CD14-positive monocyte (primary cell): ENCODE data around the gene KCNAB1. TPM values are rescaled to one million over a fixed set of nuclear protein-coding genes. Genes with fewer than 3 reads are reported as not detected.

Source experiments
- DNase-seq, 3 donors: peaks; one replicate each; pipeline ENCODE4 v3.0.0-alpha.2; 2011 to 2022
- H2AFZ ChIP-seq: 2 replicates; pipeline ENCODE4 v1.6.0; 2012; ENCODE audit warnings: mild to moderate bottlenecking, low read depth, low read length, inconsistent platforms; ENCODE audit not compliant: insufficient read depth, poor library complexity, severe bottlenecking
- H3K27ac ChIP-seq, 2 donors: 1 replicate in 1 of 2; 2 replicates in 1 of 2; pipeline ENCODE4 v1.5.1; 2012 to 2013; ENCODE audit warnings: low read length in 2 of 2, control low read depth in 1 of 2, inconsistent platforms in 1 of 2, low read depth in 1 of 2, mild to moderate bottlenecking in 1 of 2
- H3K27me3 ChIP-seq, 2 donors: one replicate each; pipeline versions ENCODE4 v1.6.0 to v1.6.1; 2011 to 2013; ENCODE audit warnings: low read length in 2 of 2; ENCODE audit not compliant: control insufficient read depth in 2 of 2, insufficient read depth in 2 of 2
- H3K36me3 ChIP-seq, 2 donors: replicated peaks in 1 of 2; 1 replicate in 1 of 2; 2 replicates in 1 of 2; pipeline versions ENCODE4 v1.5.1 to v1.6.1; 2012 to 2013; ENCODE audit warnings: low read length in 2 of 2, control low read depth in 1 of 2, inconsistent platforms in 1 of 2, mild to moderate bottlenecking in 1 of 2; ENCODE audit not compliant: insufficient read depth in 2 of 2, control insufficient read depth in 1 of 2
- H3K4me1 ChIP-seq, 2 donors: 1 replicate in 1 of 2; 2 replicates in 1 of 2; pipeline versions ENCODE4 v1.5.1 to v1.6.1; 2012 to 2013; ENCODE audit warnings: low read length in 2 of 2, control low read depth in 1 of 2, inconsistent platforms in 1 of 2, mild to moderate bottlenecking in 1 of 2, moderate library complexity in 1 of 2; ENCODE audit not compliant: insufficient read depth in 2 of 2, control insufficient read depth in 1 of 2
- H3K4me2 ChIP-seq: replicated peaks from 2 replicates; pipeline ENCODE3; 2012; ENCODE audit warnings: low read length, moderate library complexity, mild to moderate bottlenecking; ENCODE audit not compliant: poor library complexity, severe bottlenecking; ENCODE audit errors: extremely low read depth
- H3K4me3 ChIP-seq, 3 experiments: fragments of 200-600 bp in 1 of 3; sonication (generic) in 1 of 3; replicated peaks in 1 of 3; 1 replicate in 2 of 3; 2 replicates in 1 of 3; pipeline ENCODE4 v1.5.1; 2011 to 2013; ENCODE audit warnings: low read length in 3 of 3, mild to moderate bottlenecking in 3 of 3, control low read depth in 2 of 3, low read depth in 2 of 3, inconsistent platforms in 1 of 3, moderate library complexity in 1 of 3
- H3K79me2 ChIP-seq: 2 replicates; pipeline ENCODE4 v1.6.0; 2012; ENCODE audit warnings: mild to moderate bottlenecking, control low read depth, inconsistent platforms, low read length, moderate library complexity; ENCODE audit not compliant: insufficient read depth
- H3K9ac ChIP-seq: 2 replicates; pipeline ENCODE4 v1.6.0; 2017; ENCODE audit warnings: low read length, mild to moderate bottlenecking; ENCODE audit not compliant: insufficient read depth, poor library complexity, severe bottlenecking
- H3K9me3 ChIP-seq, 2 donors: replicated peaks in 1 of 2; 1 replicate in 1 of 2; 2 replicates in 1 of 2; pipeline versions ENCODE4 v1.5.1 to v1.6.1; 2012 to 2013; ENCODE audit warnings: low read length in 2 of 2, control low read depth in 1 of 2; ENCODE audit not compliant: control insufficient read depth in 1 of 2, insufficient read depth in 1 of 2
- H4K20me1 ChIP-seq: 2 replicates; pipeline ENCODE4 v1.6.0; 2012; ENCODE audit warnings: mild to moderate bottlenecking, low read length, control low read depth, moderate library complexity; ENCODE audit not compliant: insufficient read depth
- H3K27ac Mint-ChIP-seq, 7 donors: one replicate each; pipeline ENCODE4 v1.8.0; 2020; ENCODE audit warnings: mild to moderate bottlenecking in 7 of 7, mixed read lengths in 7 of 7, moderate library complexity in 6 of 7, inconsistent platforms in 2 of 7
- H3K27me3 Mint-ChIP-seq, 3 donors: one replicate each; pipeline ENCODE4 v1.8.0; 2021 to 2022; ENCODE audit warnings: low read depth in 3 of 3, mild to moderate bottlenecking in 3 of 3, mixed read lengths in 3 of 3, moderate library complexity in 3 of 3, inconsistent platforms in 1 of 3
- H3K36me3 Mint-ChIP-seq, 2 donors: one replicate each; pipeline ENCODE4 v1.8.0; 2020; ENCODE audit warnings: mixed read lengths in 2 of 2, inconsistent platforms in 1 of 2, mild to moderate bottlenecking in 1 of 2
- H3K4me1 Mint-ChIP-seq: one replicate; pipeline ENCODE4 v1.8.0; 2020; ENCODE audit warnings: mild to moderate bottlenecking, mixed read lengths
- H3K4me3 Mint-ChIP-seq, 2 donors: one replicate each; pipeline ENCODE4 v1.8.0; 2020; ENCODE audit warnings: mild to moderate bottlenecking in 2 of 2, mixed read lengths in 2 of 2, moderate library complexity in 1 of 2
- H3K9me3 Mint-ChIP-seq, 7 donors: one replicate each; pipeline ENCODE4 v1.8.0; 2020 to 2022; ENCODE audit warnings: mixed read lengths in 7 of 7, mild to moderate bottlenecking in 6 of 7, moderate library complexity in 6 of 7, inconsistent platforms in 2 of 7
- WGBS: methylation state at CpG from one replicate; pipeline ENCODE4 v1.1.5; 2013; ENCODE audit warnings: missing lambda C conversion rate; ENCODE audit not compliant: insufficient coverage; 5-methylcytosine and 5-hydroxymethylcytosine counted together
- intact Hi-C, 2 donors: fragments of 100-400 bp; cut with micrococcal nuclease; formaldehyde crosslinking; loops; one replicate each; pipeline versions ENCODE4 v1.15.0 to v1.15.1; 2023
- polyA plus RNA-seq, 3 donors: library from polyadenylated mRNA; depleted of rRNA in 1 of 3; unstranded in 2 of 3; stranded (reverse) in 1 of 3; fragments of 300-500 nt in 2 of 3; fragments of >200 nt in 1 of 3; fragmentation: Illumina TruSeq in 2 of 3; gene quantifications; 1 replicate in 2 of 3; 2 replicates in 1 of 3; pipeline ENCODE4 v1.2.3, GENCODE V29; 2012 to 2021
- TF ChIP-seq, protein P1 (sequence below): fragments of 200-600 bp; IDR thresholded peaks from one replicate; pipeline ENCODE4 v1.8.0; 2022; ENCODE audit warnings: antibody characterized with exemption, mild to moderate bottlenecking

The KCNAB1 gene
- polyA plus RNA-seq, 3 donors: 0.08 to 0.14 TPM; not detected in 1

DNA sequence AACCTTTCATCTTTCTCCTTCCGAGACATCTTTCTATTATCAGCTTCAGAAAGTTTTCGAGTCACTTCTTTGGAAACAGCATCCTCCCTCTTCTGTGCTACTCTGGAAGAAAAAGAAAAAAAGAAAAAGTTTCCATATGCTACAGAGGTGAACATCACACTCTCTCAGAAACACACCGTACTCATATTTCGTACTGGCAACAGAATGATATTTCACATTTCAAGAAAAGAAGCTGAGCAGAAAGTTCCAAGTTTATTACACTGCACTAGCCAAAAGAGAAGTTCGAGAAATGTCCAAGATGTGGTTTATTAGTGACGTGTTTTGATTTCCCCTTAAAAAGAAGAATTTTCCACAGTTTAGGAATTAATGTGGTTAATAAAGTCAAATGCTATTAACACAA lies 428.5 kb downstream of the KCNAB1 start:
- Histone ChIP-seq H3K79me2 (peaks cover 90% of the 10 kb centered on the region), H2AFZ (no peak overlapping the region), H3K4me2 (no peak overlapping the region), H3K4me1 (peaks cover 8 to 19% of the 10 kb centered on the region in 2 donors), H3K36me3 (peaks cover 77 to 92% of the 10 kb centered on the region in 2 donors), H3K9me3 (no peaks in the 10 kb centered on the region), H3K9ac (no peak overlapping the region), H4K20me1 (peaks cover 72% of the 10 kb centered on the region), H3K27ac (no peak overlapping the region), H3K4me3 (no peak overlapping the region), H3K27me3 (no peaks in the 10 kb centered on the region)
- TF ChIP-seq, protein P1, sequence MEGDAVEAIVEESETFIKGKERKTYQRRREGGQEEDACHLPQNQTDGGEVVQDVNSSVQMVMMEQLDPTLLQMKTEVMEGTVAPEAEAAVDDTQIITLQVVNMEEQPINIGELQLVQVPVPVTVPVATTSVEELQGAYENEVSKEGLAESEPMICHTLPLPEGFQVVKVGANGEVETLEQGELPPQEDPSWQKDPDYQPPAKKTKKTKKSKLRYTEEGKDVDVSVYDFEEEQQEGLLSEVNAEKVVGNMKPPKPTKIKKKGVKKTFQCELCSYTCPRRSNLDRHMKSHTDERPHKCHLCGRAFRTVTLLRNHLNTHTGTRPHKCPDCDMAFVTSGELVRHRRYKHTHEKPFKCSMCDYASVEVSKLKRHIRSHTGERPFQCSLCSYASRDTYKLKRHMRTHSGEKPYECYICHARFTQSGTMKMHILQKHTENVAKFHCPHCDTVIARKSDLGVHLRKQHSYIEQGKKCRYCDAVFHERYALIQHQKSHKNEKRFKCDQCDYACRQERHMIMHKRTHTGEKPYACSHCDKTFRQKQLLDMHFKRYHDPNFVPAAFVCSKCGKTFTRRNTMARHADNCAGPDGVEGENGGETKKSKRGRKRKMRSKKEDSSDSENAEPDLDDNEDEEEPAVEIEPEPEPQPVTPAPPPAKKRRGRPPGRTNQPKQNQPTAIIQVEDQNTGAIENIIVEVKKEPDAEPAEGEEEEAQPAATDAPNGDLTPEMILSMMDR: no peak
- no peak for DNase-seq
- Mint-ChIP-seq H3K27ac (peak overlapping the region in 1 of 7 donors; percentile 43), H3K36me3 (peaks cover 78 to 88% of the 10 kb centered on the region in 2 donors), H3K9me3 (no peaks in the 10 kb centered on the region), H3K4me3 (no peak overlapping the region), H3K27me3 (no peaks in the 10 kb centered on the region), H3K4me1 (peaks cover 26% of the 10 kb centered on the region)
- no CpG with 5 or more reads among the region's 6 CpGs for WGBS
- intact Hi-C loops: no loop called here

DNA sequence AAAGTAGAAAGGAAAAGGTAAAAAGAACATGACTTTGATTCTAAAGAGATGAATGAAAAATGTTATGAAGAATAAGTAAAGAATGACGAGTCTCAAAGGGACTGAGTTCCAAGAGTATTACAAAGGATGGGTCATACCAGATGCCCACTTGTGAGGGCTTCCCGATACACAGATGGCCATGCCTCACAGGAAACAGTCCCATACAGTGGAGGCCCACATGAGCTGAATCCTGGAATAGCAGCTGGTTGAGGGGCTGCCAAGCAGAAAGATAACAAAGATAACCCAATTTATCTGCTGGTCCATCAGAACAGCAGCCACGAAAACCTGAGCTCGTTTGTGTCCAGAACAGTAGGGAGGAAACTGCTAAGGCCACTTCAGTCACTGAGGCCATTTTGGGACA lies 430.9 kb downstream of the KCNAB1 start:
- H3K79me2 ChIP-seq: peaks cover 87% of the 10 kb centered on the region
- DNase-seq: no peak
- peaks cover 36% of the 10 kb centered on the region for H3K4me1 Mint-ChIP-seq

More for the DNA sequence above, 430.9 kb downstream of the KCNAB1 start:
- Histone ChIP-seq H3K4me1 (peaks cover 18 to 28% of the 10 kb centered on the region in 2 donors), H3K9ac (no peak overlapping the region), H3K36me3 (peaks cover 56 to 68% of the 10 kb centered on the region in 2 donors), H4K20me1 (peaks cover 64% of the 10 kb centered on the region), H3K9me3 (no peaks in the 10 kb centered on the region), H3K4me2 (no peak overlapping the region), H2AFZ (no peak overlapping the region), H3K27me3 (no peaks in the 10 kb centered on the region), H3K4me3 (no peak overlapping the region), H3K27ac (peak overlapping the region in 1 of 2 donors; percentile 43)
- Mint-ChIP-seq H3K27me3 (peaks cover 0 to 1% (median 0%) of the 10 kb centered on the region in 3 donors), H3K4me3 (no peak overlapping the region), H3K36me3 (peaks cover 57 to 66% of the 10 kb centered on the region in 2 donors), H3K9me3 (no peaks in the 10 kb centered on the region), H3K27ac (peak overlapping the region in 2 of 7 donors; percentile 43)
- WGBS: 95% methylated on average over 4 of the region's 4 CpGs
- intact Hi-C loops: loop anchor here (5.0 to 10.0 kb wide), 5 partner anchors 54 to 594 kb away; partner anchors contain the start of gene TIPARP (in 1 of the 2)
- TF ChIP-seq, protein P1: no peak
